GM21529 (cell line): ENCODE results near the gene GRAMD2A.

ENCODE experiments used
- ATAC-seq: cut with Tn5 transposase; IDR thresholded peaks from one replicate; pipeline ENCODE4 v1.9.1; 2021; ENCODE audit not compliant: unreplicated experiment

Gene GRAMD2A

GRCh38 chr15:72220687-72221086 is 23.1 kb upstream of the GRAMD2A start:
- ATAC-seq, result no peak

GRCh38 chr15:72217216-72217615 is 19.6 kb upstream of the GRAMD2A start:
- ATAC-seq, result no peak

GRCh38 chr15:72216079-72216478 is 18.5 kb upstream of the GRAMD2A start:
- no peak for ATAC-seq

DNA sequence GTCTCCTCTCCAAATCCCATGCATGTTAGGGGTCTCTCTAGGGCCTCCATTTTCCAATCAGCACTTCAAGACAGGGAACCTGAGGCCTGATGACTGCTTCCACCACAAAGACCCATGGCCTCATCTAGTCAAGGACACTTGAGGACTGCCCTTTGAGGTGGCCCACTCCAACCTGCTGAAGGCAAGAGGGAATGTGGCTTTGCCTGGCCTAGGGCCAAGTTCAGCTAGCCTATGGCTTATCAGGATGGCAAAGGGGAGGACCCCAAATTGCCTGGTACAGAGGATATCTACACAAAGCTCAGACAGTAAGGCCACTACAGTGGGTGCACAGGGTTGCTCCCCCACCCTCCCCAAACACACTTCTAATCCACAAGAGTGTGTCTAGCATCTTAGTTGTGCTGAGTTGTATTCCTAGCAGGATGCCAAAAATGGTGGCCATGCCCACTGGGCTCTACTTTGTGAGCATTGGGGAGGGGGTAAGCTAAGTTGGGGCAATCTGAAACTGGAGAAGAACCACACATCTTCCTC is 10.0 kb upstream of the GRAMD2A start:
- no peak for ATAC-seq

GRCh38 chr15:72206677-72207000 is 9.1 kb upstream of the GRAMD2A start:
- ATAC-seq, result no peak

DNA sequence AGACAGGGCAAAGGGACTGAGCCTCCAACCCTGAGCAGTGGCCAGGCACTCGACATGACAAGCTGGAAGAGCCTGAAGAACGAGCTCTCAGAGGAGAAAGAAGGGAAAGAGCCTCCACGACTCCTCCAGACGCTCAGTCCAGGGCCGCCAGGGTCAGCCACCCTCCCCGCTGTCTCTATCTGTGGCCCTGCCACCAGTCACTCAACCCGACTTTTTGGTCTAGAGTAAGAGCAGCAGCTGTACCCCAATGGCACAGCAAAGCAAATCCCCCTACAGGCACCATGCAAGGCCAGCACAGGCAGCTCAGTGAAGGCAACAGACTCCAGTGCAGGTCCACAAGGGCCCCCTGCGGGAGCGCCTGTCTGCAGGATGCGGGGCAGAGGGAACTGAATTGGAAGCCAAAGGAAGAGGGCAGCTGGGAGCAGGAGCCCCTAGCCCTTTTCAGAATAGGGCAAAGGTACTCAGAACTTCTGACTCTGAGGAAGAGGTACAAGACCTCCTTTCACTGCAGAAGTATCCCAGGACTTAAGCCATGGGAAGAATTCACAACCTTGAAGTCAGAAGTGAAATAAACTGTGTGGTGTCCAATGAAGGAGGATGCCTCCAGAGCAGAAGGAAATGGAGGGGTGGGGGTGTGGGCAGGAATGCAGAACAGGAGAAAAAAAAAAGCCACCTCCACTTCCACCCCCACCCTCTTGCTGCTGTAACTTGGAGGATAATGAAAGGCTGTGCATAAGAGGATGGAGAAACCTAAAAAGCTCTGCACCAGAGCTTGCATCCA is 8.5 kb upstream of the GRAMD2A start:
- ATAC-seq, result no peak

- no peak for ATAC-seq
Observed at GRCh38 chr15:72205273-72205672, 7.7 kb upstream of the GRAMD2A start.

DNA sequence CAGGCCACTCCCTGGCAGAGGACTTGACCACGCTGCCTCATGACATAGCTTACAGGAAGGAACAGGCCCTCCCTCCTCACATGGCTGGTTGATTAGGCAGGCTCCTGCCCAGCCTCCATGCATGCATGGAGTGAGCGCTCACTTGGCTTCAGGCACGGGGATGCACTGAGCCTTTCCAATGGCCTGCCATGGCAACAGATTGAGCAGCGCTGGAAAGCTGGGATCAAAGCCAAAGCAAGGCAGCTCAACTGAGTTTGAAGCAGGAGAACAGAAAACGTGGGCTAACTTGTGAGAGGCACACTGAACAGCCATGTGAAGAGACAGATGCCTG is 5.9 kb upstream of the GRAMD2A start:
- no peak for ATAC-seq

- no peak for ATAC-seq
Observed at GRCh38 chr15:72202801-72203506, 5.4 kb upstream of the GRAMD2A start.

DNA sequence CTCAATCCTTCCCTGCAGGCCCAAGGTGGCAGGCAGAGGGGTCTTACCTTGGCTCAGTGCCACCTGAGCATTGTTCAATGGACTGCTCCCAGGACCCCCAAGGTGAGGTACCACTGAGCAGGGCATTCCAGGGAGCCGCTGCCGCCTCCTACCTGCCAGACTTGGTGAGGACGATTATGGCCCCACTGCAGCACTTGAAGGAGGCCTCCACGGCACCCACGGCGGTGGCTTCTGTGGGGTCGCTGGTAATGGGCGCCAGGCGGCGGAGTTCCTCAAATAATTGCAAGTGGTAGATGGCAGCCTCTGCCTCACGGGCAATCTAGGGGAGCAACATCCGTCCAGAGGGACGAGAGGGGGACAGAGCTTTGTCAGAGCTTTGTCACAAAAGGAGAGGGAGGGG is 4.7 kb upstream of the GRAMD2A start:
- ATAC-seq, result no peak

DNA sequence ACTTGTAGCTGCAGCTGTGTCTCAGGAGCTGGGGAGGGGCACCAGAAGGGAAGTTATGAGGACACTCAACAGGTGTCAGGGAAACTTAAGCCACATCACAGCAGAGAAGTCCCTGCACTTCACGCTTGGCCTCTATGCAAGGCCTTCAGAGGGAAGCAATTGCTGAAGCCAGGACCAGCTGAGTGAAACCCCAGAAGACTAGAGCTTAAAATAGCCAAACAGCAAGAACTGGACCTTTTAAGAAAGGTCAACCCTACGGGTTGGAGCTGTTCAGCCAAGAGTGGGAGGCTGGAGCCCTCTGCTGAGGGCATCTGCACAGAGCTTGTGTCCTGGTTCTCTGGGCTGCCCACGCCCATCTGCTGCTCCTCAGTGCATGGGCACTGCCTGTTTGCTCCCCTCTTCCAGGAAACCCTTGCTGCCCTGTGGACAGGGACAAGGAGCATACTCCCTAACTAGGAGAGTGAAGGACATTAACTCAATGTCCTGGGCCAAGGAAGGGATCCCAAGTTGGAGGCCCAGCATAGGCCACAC is 3.9 kb upstream of the GRAMD2A start:
- ATAC-seq, result no peak

DNA sequence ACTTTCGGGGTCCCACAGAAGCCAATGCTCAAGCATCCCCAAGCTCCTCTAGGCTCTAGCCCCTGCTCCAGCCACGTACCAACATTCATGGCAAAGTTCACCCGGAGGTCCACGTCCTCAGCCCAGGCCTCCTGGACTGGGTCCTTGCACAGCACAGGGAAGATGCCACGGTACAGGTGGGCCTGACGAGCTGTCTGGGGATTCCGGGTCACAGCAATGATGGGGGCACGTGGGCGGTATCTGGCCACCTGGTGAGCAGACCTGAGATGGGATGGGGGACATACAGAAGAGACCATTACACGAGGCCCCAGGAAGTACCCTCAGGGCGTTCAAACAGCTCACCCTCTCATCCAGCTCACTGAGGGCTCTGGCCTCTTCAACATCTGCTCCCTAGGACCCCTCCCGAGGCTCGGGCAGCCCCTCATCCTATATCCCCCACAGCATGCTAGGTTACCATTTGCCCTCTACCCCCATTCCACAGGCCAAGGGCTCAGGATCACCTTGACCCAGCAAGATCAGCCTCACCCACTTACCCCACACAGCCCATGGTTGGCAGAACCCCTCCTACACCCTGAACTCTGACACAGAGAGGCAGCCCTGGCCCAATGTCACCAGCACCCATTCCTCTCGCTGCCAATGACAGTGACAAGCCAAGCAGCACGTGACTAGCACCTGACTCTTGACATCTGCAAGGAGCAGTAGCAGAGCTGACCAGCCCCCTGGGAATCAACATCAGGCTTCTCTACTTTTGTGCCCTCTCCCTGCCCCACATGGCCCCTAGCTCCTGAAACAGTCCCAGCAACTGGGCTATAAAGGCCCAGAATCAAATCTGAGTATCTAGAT is 3.0 kb upstream of the GRAMD2A start:
- ATAC-seq, result no peak

- ATAC-seq, result peak; percentile 47
Observed at GRCh38 chr15:72199721-72200212, 2.2 kb upstream of the GRAMD2A start.

GRCh38 chr15:72199205-72199515 is 1.6 kb upstream of the GRAMD2A start:
- ATAC-seq, result no peak

DNA sequence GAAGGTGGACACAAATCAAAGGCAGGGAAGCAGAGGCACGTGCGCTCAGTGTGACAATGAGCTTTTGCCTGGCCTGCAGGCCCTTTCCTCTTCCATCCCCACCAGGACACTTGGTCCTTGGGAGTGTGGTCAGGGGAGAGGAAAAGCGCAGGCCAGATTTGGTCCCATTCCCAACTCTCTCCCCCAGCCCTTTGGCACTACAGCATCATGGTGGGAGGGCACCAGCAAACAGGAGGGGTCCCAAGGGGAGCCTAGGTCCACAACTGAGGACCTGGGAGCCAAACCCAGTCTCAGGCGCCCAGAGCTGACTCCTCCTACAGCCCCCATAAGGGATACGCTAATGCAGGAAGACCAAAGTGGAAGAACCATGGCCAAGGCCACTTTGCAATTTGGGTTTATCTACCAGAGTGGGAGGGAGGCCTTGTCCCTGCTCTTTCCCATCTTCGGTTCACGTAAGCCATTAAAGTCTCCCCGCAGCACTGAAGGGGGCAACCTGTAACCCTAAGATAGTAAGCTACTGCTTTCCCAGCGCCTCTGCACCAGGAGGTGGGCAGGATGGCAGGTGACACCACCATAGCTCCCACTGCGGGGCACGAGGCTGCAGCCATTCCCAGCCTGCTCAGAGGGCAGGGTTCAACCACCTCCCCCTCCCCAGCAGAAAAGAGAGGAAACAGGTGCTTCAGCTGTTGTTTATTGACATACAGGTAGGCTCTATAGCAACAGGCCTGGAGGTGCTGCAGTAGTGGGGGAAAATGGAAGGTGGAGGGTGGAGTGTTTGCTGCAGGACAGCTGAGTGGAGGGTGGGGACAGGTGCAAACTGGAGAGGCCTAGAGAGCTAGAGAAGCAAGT is 993 bp upstream of the GRAMD2A start:
- no peak for ATAC-seq

DNA sequence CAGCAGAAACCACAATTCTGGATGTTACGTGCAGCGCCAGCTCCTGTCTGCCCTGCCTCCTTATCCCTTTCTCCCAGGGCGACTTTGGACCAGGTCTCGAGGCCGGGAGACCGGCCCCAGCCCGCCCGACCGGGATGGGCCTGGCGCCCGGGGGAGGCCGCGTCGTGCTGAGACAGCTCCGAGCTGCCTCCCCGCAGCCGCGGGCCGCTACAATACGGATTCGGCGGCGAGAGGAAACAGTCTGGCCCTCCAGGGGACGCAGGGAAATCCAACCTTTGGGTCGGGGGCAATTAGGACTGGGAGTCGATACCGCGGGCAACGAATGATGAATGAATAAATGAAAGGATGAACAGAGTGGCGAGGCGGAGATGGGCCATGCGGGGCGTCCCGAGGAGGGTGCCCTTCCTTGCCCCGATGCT is 537 bp downstream of the GRAMD2A start:
- ATAC-seq, result no peak

GRCh38 chr15:72196409-72197040 is 1.1 kb downstream of the GRAMD2A start:
- no peak for ATAC-seq

DNA sequence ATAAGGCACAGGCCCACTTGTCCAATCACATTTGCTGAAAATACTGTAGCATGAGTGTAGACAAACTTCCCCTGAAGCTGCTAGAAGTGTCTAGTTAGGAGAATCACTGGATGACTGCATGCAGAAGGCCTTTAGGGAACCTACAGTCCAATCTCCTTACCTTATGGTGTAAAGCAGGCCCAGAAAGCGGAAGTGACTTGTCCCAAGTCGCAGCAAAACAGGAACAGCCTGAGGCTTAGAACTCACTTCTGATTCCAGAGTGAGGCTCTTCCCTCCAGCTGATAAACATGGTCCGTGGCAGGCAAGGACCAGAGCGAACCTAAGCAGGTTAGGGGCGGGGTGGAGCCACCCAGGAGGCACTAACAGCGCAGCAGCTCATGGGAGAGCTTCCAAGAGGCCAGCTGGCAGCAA is 2.5 kb downstream of the GRAMD2A start:
- ATAC-seq, result no peak

DNA sequence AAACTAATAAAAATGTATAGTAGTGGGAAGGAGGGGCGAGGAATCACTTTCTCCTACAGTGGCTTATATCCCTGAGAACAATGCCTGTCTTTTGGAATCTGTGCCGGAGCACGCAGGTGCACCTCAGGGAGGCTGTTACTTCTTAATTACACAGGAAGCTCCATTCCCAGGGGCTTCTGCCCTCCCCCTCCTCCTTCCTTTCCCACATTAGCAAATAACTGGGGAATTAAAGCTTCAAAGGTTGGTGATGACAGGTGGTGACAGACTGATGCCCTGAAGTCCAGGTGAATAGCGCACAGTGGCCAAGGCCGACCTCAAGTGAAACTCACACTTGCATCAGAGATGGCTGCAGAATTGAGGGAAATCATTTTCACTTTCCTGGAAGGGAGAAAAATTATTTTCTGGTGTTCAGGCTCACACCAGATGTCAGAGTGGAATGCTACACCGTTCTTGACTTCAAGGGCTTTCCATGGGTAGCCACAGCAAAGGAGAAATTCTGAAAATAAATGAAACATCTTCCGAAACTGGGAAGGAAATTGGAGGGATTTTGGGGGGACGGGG is 3.7 kb downstream of the GRAMD2A start:
- ATAC-seq, result no peak

DNA sequence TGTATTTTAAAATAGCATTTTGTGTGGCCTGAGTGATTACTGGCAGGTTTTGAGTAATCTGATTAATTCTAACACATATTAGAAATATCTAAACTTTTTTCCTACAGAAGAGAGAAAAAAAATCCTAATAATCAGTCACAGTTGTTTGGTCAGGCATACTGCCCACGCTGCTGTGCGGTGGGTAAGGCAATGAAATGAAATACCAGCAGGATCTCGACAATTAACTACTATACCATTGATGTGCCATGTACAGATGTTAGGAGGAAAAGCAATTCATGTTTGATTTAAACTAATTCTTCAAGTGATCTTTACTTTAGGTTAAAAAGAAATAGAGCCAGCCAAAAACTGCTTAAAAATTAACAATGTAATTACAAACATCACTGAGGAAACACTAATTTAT is 5.2 kb downstream of the GRAMD2A start:
- no peak for ATAC-seq
